ENCODE results near the gene AGPAT3. TPM values are rescaled to one million over a fixed set of nuclear protein-coding genes. Genes with fewer than 3 reads are reported as not detected.

Gene AGPAT3
- total RNA-seq, 4 donors from 2014 or later: 40.6 to 80.5 (median 65.3) TPM

DNA sequence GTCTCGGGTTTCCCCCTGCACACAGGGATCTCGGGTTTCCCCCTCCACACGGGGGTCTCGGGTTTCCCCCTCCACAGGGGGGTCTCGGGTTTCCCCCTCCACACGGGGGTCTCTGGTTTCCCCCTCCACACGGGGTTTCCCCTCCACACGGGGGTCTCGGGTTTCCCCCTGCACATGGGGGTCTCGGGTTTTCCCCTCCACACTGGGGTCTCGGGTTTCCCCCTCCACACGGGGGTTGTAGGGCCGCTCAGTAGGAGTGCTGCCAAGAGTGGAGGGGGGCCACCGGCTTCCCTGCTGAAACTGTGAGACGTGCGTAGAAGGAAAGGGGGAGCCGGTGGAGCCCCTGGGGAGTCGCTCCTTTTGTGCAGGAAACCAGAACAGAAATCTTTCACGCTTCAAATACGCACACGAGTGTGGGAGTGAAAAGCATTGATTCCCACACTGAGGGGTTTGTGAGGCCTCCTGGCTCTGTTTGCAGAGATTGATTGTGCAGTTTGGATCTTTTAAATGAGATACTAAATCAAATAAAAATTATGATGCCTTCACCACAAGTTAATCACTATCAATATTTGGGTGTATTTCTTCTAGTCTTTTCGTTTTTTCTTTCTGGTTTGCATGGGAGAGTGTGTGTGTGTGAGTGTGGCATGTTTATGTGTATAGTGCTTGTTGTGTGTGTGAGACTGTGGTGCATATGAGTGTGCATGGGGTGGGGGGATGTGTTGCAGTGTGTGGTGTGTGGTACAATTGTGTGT is 92.8 kb downstream of the AGPAT3 start:
- 45 to 48% methylated on average over 16 to 21 of the region's 22 CpGs for WGBS, 2 donors
- no peaks in the 10 kb centered on the region for H3K27me3 ChIP-seq
- no peak overlapping the region for H3K27ac ChIP-seq
- no peaks in the 10 kb centered on the region for H3K9me3 ChIP-seq
- intact Hi-C loops (cut with DNase I): no loop called here
- no peak for DNase-seq
- no peak overlapping the region for H3K4me3 ChIP-seq (replicated peaks in 1 of 3)
- TF ChIP-seq, protein P1, sequence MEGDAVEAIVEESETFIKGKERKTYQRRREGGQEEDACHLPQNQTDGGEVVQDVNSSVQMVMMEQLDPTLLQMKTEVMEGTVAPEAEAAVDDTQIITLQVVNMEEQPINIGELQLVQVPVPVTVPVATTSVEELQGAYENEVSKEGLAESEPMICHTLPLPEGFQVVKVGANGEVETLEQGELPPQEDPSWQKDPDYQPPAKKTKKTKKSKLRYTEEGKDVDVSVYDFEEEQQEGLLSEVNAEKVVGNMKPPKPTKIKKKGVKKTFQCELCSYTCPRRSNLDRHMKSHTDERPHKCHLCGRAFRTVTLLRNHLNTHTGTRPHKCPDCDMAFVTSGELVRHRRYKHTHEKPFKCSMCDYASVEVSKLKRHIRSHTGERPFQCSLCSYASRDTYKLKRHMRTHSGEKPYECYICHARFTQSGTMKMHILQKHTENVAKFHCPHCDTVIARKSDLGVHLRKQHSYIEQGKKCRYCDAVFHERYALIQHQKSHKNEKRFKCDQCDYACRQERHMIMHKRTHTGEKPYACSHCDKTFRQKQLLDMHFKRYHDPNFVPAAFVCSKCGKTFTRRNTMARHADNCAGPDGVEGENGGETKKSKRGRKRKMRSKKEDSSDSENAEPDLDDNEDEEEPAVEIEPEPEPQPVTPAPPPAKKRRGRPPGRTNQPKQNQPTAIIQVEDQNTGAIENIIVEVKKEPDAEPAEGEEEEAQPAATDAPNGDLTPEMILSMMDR (IDR thresholded peaks at IDR 0.05): no peak
- TF ChIP-seq POLR2A (IDR thresholded peaks at IDR 0.05): no peak
- peaks cover 0 to 13% of the 10 kb centered on the region in 2 donors for H3K4me1 ChIP-seq
- peaks cover 4 to 6% of the 10 kb centered on the region in 2 donors for H3K36me3 ChIP-seq

- no peaks in the 10 kb centered on the region for H3K27me3 ChIP-seq
- H3K27ac ChIP-seq: no peak overlapping the region
- peaks cover 4 to 6% of the 10 kb centered on the region in 2 donors for H3K36me3 ChIP-seq
- no peak overlapping the region for H3K4me3 ChIP-seq (replicated peaks in 1 of 3)
- no peak for TF ChIP-seq POLR2A (IDR thresholded peaks at IDR 0.05)
- intact Hi-C loops (cut with DNase I): no loop called here
- DNase-seq: no peak
- H3K9me3 ChIP-seq: no peaks in the 10 kb centered on the region
- WGBS, 2 donors: 93 to 95% methylated on average over 13 of the region's 13 CpGs
- H3K4me1 ChIP-seq: peaks cover 0 to 13% of the 10 kb centered on the region in 2 donors
These were observed 93.5 kb downstream of the AGPAT3 start for GRCh38 chr21:43958364-43959158.

GRCh38 chr21:43959231-43960116 is 94.5 kb downstream of the AGPAT3 start:
- 87 to 89% methylated on average over 22 to 37 of the region's 39 CpGs for WGBS, 2 donors
- H3K36me3 ChIP-seq: peaks cover 4 to 6% of the 10 kb centered on the region in 2 donors
- no peak overlapping the region for H3K27ac ChIP-seq
- H3K27me3 ChIP-seq: no peaks in the 10 kb centered on the region
- intact Hi-C loops (cut with DNase I): no loop called here
- no peak for DNase-seq
- TF ChIP-seq, protein P1 (IDR thresholded peaks at IDR 0.05): no peak
- no peak for TF ChIP-seq POLR2A (IDR thresholded peaks at IDR 0.05)
- H3K9me3 ChIP-seq: no peaks in the 10 kb centered on the region
- peaks cover 0 to 13% of the 10 kb centered on the region in 2 donors for H3K4me1 ChIP-seq
- no peak overlapping the region for H3K4me3 ChIP-seq (replicated peaks in 1 of 3)

DNA sequence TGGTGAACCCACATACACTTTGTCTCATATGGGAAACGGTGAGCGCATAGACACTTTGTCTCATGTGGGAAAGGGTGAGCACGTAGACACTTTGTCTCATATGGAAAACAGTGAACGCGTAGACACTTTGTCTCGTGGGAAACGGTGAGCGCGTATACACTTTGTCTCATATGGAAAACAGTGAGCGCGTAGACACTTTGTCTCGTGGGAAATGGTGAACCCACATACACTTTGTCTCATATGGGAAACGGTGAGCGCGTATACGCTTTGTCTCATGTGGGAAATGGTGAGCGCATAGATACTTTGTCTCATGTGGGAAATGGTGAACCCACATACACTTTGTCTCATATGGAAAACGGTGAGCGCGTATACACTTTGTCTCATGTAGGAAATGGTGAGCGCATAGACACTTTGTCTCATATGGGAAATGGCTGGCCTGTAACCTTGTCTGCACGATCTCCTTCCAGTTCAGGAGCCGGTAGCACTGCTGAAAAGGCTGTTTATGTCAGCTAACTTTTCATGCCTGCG is 96.4 kb downstream of the AGPAT3 start:
- DNase-seq: no peak
- Histone ChIP-seq H3K27me3 (no peaks in the 10 kb centered on the region), H3K36me3 (peaks cover 4 to 6% of the 10 kb centered on the region in 2 donors), H3K4me1 (peaks cover 0 to 12% of the 10 kb centered on the region in 2 donors), H3K9me3 (no peaks in the 10 kb centered on the region), H3K27ac (no peak overlapping the region), H3K4me3 (replicated peaks in 1 of 3) (no peak overlapping the region)
- 88 to 91% methylated on average over 24 of the region's 24 CpGs for WGBS, 2 donors
- TF ChIP-seq, protein P1 (IDR thresholded peaks at IDR 0.05): no peak
- TF ChIP-seq POLR2A (IDR thresholded peaks at IDR 0.05): no peak
- intact Hi-C loops (cut with DNase I): no loop called here
